GM19395 (cell line): ENCODE results near the gene SRRM1.
A peak's percentile ranks its signal among the peaks of the same experiment; 100 is the strongest.
"Not testable (repeated sequence)": the region's sequence is repeated elsewhere in the genome, so short reads cannot be mapped to it uniquely, and the experiment has no call there.

Source experiments
- ATAC-seq: cut with Tn5 transposase; IDR thresholded peaks from one replicate; pipeline ENCODE4 v1.9.1; 2021; ENCODE audit warnings: mild to moderate bottlenecking, moderate library complexity; ENCODE audit not compliant: unreplicated experiment

SRRM1 gene

GRCh38 chr1:24643363-24644099, 429 bp downstream of the SRRM1 start:
- ATAC-seq = peak; percentile 24

- ATAC-seq = no peak
These were observed 940 bp downstream of the SRRM1 start for GRCh38 chr1:24644100-24644384.

- no peak for ATAC-seq
These were observed 5.8 kb downstream of the SRRM1 start for GRCh38 chr1:24648919-24649318.

- ATAC-seq = no peak
These were observed 9.3 kb downstream of the SRRM1 start for GRCh38 chr1:24652382-24652781.

- ATAC-seq = no peak
These were observed 10.9 kb downstream of the SRRM1 start for GRCh38 chr1:24654010-24654409.

- ATAC-seq = no peak
These were observed 12.9 kb downstream of the SRRM1 start for GRCh38 chr1:24656046-24656445.

- ATAC-seq = no peak
These were observed 14.7 kb downstream of the SRRM1 start for GRCh38 chr1:24657781-24658180.

GRCh38 chr1:24659166-24659904, 16.2 kb downstream of the SRRM1 start:
- ATAC-seq = no peak

- no peak for ATAC-seq
These were observed 17.0 kb downstream of the SRRM1 start for GRCh38 chr1:24659993-24660665.

GRCh38 chr1:24664507-24665033, 21.5 kb downstream of the SRRM1 start:
- ATAC-seq = no peak

GRCh38 chr1:24666794-24667193, 23.7 kb downstream of the SRRM1 start:
- no peak for ATAC-seq

GRCh38 chr1:24671372-24671771, 28.3 kb downstream of the SRRM1 start:
- not testable (repeated sequence) for ATAC-seq

- not testable (repeated sequence) for ATAC-seq
These were observed 29.6 kb downstream of the SRRM1 start for GRCh38 chr1:24672686-24673085.

- ATAC-seq = no peak
These were observed 30.2 kb downstream of the SRRM1 start for GRCh38 chr1:24673341-24673740.

GRCh38 chr1:24678421-24678820, 35.3 kb downstream of the SRRM1 start:
- not testable (repeated sequence) for ATAC-seq

GRCh38 chr1:24679725-24680124, 36.6 kb downstream of the SRRM1 start:
- no peak for ATAC-seq

- no peak for ATAC-seq
These were observed 40.6 kb downstream of the SRRM1 start for GRCh38 chr1:24683713-24684162.

- ATAC-seq = no peak
These were observed 44.9 kb downstream of the SRRM1 start for GRCh38 chr1:24688033-24688432.

- no peak for ATAC-seq
These were observed 45.6 kb downstream of the SRRM1 start for GRCh38 chr1:24688621-24689195.

GRCh38 chr1:24691051-24691450, 47.9 kb downstream of the SRRM1 start:
- ATAC-seq = no peak

- ATAC-seq = no peak
These were observed 49.4 kb downstream of the SRRM1 start for GRCh38 chr1:24692351-24692980.
